Heart left ventricle (tissue), 16 donors: ENCODE data around the gene ZBTB38. TPM values are rescaled to one million over a fixed set of nuclear protein-coding genes. Genes with fewer than 3 reads are reported as not detected.

ENCODE experiments used
- ATAC-seq, 4 donors: fragments of 200-7000 bp; cut with Tn5 transposase; one replicate each; pipeline ENCODE4 v1.9.1; 2020 to 2022; ENCODE audit warnings: moderate library complexity in 4 of 4, mild to moderate bottlenecking in 3 of 4, moderate number of reproducible peaks in 1 of 4
- DNase-seq, 5 donors: peaks; one replicate each; pipeline ENCODE4 v3.0.0-alpha.2; 2020
- H3K27ac ChIP-seq, 12 donors: fragments of 200-600 bp; sonication (generic) in 4 of 12; one replicate each; pipeline versions ENCODE4 v1.5.0 to v1.8.0; 2016 to 2022; ENCODE audit warnings: mild to moderate bottlenecking in 2 of 12
- H3K27me3 ChIP-seq, 9 donors: fragments of 200-600 bp; sonication (generic) in 2 of 9; one replicate each; pipeline versions ENCODE4 v1.5.1 to v1.8.0; 2016 to 2022; ENCODE audit warnings: mild to moderate bottlenecking in 3 of 9
- H3K36me3 ChIP-seq, 9 donors: fragments of 200-600 bp; sonication (generic) in 2 of 9; one replicate each; pipeline versions ENCODE4 v1.5.0 to v1.8.0; 2018 to 2022; ENCODE audit warnings: mild to moderate bottlenecking in 2 of 9
- H3K4me1 ChIP-seq, 12 donors: fragments of 200-600 bp; sonication (generic) in 4 of 12; one replicate each; pipeline versions ENCODE4 v1.5.0 to v1.8.0; 2016 to 2022; ENCODE audit warnings: mild to moderate bottlenecking in 3 of 12
- H3K4me3 ChIP-seq, 12 donors: fragments of 200-600 bp; sonication (generic) in 4 of 12; one replicate each; pipeline versions ENCODE4 v1.5.0 to v1.8.0; 2017 to 2022; ENCODE audit warnings: mild to moderate bottlenecking in 9 of 12, moderate library complexity in 4 of 12
- H3K9me3 ChIP-seq, 12 donors: fragments of 200-600 bp; sonication (generic) in 4 of 12; one replicate each; pipeline versions ENCODE4 v1.5.0 to v1.8.0; 2016 to 2022; ENCODE audit warnings: mild to moderate bottlenecking in 1 of 12
- POLR2A ChIP-seq, 2 donors: fragments of 450-650 bp; IDR thresholded peaks; one replicate each; pipeline ENCODE4 v1.6.1; 2017; ENCODE audit warnings: antibody characterized with exemption in 2 of 2, mild to moderate bottlenecking in 2 of 2, moderate library complexity in 2 of 2
- WGBS, 4 donors: extraction: QIAGEN DNeasy Blood & Tissue Kit in 2 of 4; methylation state at CpG; one replicate each; pipeline versions ENCODE4 v1.1.5 to v1.1.7; 2013 to 2018; 5-methylcytosine and 5-hydroxymethylcytosine counted together
- intact Hi-C, 10 donors: fragments of 100-400 bp; cut with DNase I; formaldehyde crosslinking; loops; one replicate each; pipeline versions ENCODE4 v1.11.1 to v1.14.2; 2022
- polyA plus RNA-seq, 2 donors: library from polyadenylated mRNA; stranded (reverse); fragments of 200-250 nt; gene quantifications; one replicate each; pipeline ENCODE4 v1.2.3, GENCODE V29; 2013
- total RNA-seq, 9 donors: library from RNA; depleted of rRNA in 2 of 9; stranded (reverse); fragments of >200 nt in 2 of 9; fragmentation: NEBNext Ultra II Directional in 3 of 9; extraction: Animal tissue kit (Norgen Biotek cat#: 25700) in 3 of 9; gene quantifications; one replicate each; pipeline versions ENCODE4 v1.1.0 to v1.2.4, GENCODE V29; 2016 to 2023
- TF ChIP-seq, protein P1 (sequence below), 12 donors: fragments of 200-600 bp; sonication (generic) in 4 of 12; IDR thresholded peaks; one replicate each; pipeline versions ENCODE4 v1.5.0 to v1.8.0; 2018 to 2022; ENCODE audit warnings: antibody characterized with exemption in 12 of 12, mild to moderate bottlenecking in 5 of 12
- donor health status: ischemic (EF 13 %, LVEDD 7.1; RV severe dilation, severe dysfunction).
- donor health status: healthy with polysubstance abuse.
- donor health status: DM: no; HTN: yes; CAD: no.
- donor health status: DM: no; HTN: no; CAD: no.
- donor health status: ischemic (EF 25% LVEDD 6.9; RV normal size, moderate dysfunction).
- donor health status: ischemic (EF 25% LVEDD 5.7; RV mildly dilated, moderate dysfunction).
- donor health status: healthy.
- donor health status: DM: yes; HTN: yes; CAD: no.
- donor health status: ischemic (EF 35%, LVEDD 5.7; RV mildly dilated, moderate dysfunction).
- donor health status: nonischemic (EF 11% LVEDD 7.7; RV severe dilation, severe dysfunction).
- donor health status: DM: yes; HTN: yes; CAD: no.
- donor health status: PGD.
- donor health status: ischemic (EF 29% LVEDD 5.4; RV normal size, mild dysfunction).
- donor health status: nonischemic (EF 23%, LVEDD 6.1; RV moderate dilation, normal function).

Gene ZBTB38
- total and polyA plus RNA-seq, 11 donors = 15.5 to 189 (median 128) TPM

DNA sequence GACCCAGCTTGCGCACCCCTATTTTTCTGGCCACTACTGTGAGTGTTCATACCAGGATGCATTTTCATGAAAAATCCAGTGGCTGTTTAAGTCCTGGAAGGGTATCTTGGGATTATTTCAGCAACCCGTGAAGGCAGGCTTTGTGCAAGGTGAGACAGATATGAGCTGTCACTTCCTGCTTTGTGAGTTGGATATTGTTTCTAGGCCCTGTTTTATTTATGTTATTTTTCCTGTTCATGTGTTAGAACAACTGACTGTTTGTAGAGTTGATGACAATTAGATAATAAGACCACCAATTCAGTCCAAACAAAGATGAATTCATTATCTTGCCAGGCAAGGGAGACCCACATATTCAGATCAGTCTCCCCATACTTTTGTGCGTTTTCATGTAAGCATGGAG, 42.5 kb downstream of the ZBTB38 start:
- no peaks in the 10 kb centered on the region for H3K9me3 ChIP-seq
- H3K27me3 ChIP-seq = no peaks in the 10 kb centered on the region
- WGBS, 4 donors = 32 to 49% (median 35%) methylated on average over 3 of the region's 3 CpGs
- ATAC-seq = peak in 1 of 4 donors; percentile 12
- peak overlapping the region; percentile 93 to 99 (median 98) for H3K27ac ChIP-seq
- DNase-seq = no peak
- intact Hi-C loops = loop anchor here in 4 of 10 donors (2.0 to 5.0 kb wide), 4 partner anchors 16 to 42 kb away; partner anchors contain the start of gene ZBTB38 (in 1 of the 4)
- no peak for TF ChIP-seq POLR2A (IDR thresholded peaks at IDR 0.05)
- TF ChIP-seq, protein P1, sequence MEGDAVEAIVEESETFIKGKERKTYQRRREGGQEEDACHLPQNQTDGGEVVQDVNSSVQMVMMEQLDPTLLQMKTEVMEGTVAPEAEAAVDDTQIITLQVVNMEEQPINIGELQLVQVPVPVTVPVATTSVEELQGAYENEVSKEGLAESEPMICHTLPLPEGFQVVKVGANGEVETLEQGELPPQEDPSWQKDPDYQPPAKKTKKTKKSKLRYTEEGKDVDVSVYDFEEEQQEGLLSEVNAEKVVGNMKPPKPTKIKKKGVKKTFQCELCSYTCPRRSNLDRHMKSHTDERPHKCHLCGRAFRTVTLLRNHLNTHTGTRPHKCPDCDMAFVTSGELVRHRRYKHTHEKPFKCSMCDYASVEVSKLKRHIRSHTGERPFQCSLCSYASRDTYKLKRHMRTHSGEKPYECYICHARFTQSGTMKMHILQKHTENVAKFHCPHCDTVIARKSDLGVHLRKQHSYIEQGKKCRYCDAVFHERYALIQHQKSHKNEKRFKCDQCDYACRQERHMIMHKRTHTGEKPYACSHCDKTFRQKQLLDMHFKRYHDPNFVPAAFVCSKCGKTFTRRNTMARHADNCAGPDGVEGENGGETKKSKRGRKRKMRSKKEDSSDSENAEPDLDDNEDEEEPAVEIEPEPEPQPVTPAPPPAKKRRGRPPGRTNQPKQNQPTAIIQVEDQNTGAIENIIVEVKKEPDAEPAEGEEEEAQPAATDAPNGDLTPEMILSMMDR (IDR thresholded peaks at IDR 0.05) = no peak
- H3K4me3 ChIP-seq = peak overlapping the region in 5 of 12 donors; percentile 2 to 46 (median 4)
- peaks cover 0 to 62% (median 58%) of the 10 kb centered on the region in 9 donors for H3K36me3 ChIP-seq
- peaks cover 10 to 100% (median 92%) of the 10 kb centered on the region in 12 donors for H3K4me1 ChIP-seq

GRCh38 chr3:141411251-141411771, 43.0 kb downstream of the ZBTB38 start:
- 34 to 47% (median 38%) methylated on average over 7 of the region's 7 CpGs for WGBS, 4 donors
- H3K27me3 ChIP-seq = no peaks in the 10 kb centered on the region
- peaks cover 0 to 61% (median 55%) of the 10 kb centered on the region in 9 donors for H3K36me3 ChIP-seq
- ATAC-seq = peak in 2 of 4 donors; percentile 7 to 12
- TF ChIP-seq, protein P1 (IDR thresholded peaks at IDR 0.05) = no peak
- TF ChIP-seq POLR2A (IDR thresholded peaks at IDR 0.05) = no peak
- peak overlapping the region in 4 of 12 donors; percentile 12 to 46 (median 40) for H3K4me3 ChIP-seq
- DNase-seq = no peak
- peak overlapping the region; percentile 93 to 99 (median 98) for H3K27ac ChIP-seq
- no peaks in the 10 kb centered on the region for H3K9me3 ChIP-seq
- intact Hi-C loops = loop anchor here in 4 of 10 donors (2.0 to 5.0 kb wide), 4 partner anchors 15 to 43 kb away; partner anchors contain the start of gene ZBTB38 (in 1 of the 4)
- H3K4me1 ChIP-seq = peaks cover 13 to 99% (median 93%) of the 10 kb centered on the region in 12 donors

DNA sequence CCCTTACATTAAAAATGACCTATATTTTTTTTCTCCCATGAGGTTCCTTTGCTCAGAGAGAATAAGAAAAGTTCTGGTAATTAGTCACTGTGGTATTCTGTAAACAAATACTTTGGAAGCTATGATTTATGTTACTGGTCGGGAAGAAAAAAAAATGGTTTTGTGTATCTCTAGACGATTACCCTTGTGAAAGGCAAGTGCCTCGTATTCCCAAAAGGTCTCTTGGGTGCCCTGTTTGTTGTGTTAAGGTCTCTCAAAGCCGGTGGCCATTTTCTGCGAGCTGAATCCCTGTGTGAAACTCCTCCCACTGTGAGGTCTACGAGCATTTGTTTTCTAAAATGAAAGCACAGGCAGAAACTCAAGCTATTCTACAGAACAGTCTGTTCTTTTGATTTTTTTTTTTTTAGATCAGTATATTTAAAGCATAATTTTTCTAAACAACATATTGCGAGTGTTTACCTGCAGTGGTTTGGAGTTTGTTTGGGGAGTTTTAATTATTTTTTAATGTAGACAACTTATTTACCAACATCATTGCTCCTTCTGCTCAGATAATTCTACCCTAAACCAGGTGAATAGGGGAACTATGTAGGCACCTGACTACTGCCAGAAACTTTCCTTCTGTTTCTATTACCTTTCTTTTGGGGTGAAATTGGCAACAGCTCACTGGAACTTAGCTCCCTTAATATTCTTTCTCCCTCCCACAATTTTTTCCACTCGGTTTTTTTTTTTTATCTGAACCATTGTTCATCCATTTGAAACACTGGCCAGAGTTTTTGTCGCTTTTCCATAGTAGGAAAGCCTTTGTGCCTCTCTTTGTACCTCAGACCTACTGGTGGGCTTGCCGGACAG, 44.0 kb downstream of the ZBTB38 start:
- DNase-seq = peak in 4 of 5 donors; percentile 62 to 68 (median 67)
- Histone ChIP-seq H3K36me3 (peaks cover 0 to 61% (median 54%) of the 10 kb centered on the region in 9 donors), H3K27ac (peak overlapping the region; percentile 93 to 99 (median 98)), H3K4me1 (peaks cover 13 to 99% (median 90%) of the 10 kb centered on the region in 12 donors), H3K27me3 (no peaks in the 10 kb centered on the region), H3K4me3 (peak overlapping the region in 10 of 12 donors; percentile 12 to 53 (median 34)), H3K9me3 (no peaks in the 10 kb centered on the region)
- WGBS, 4 donors = 4 to 11% (median 6%) methylated on average over 10 of the region's 10 CpGs
- ATAC-seq = peak; percentile 32 to 70 (median 64)
- TF ChIP-seq, protein P1 (IDR thresholded peaks at IDR 0.05) = no peak
- TF ChIP-seq POLR2A (IDR thresholded peaks at IDR 0.05) = no peak
- intact Hi-C loops = loop anchor here in 2 of 10 donors (2.0 to 5.0 kb wide), 2 partner anchors 14 to 35 kb away; no protein-coding TSS in a partner anchor
